GM12878 (cell line): Measurements from ENCODE around the gene DCUN1D5. TPM values are rescaled to one million over a fixed set of nuclear protein-coding genes. Genes with fewer than 3 reads are reported as not detected.

ENCODE experiments used
- BHLHE40 ChIP-seq, 2 experiments: fragments of 450-650 bp in 1 of 2; IDR thresholded peaks; 2 replicates each; pipeline ENCODE4 v1.6.1; 2011 to 2017; ENCODE audit warnings: low read depth in 2 of 2, borderline replicate concordance in 1 of 2, improper control_type of control experiment in 1 of 2, low read length in 1 of 2, mild to moderate bottlenecking in 1 of 2
- CBX3 ChIP-seq: fragments of 200-600 bp; sonication (generic); IDR thresholded peaks from 2 replicates; pipeline ENCODE4 v1.6.1; 2016; ENCODE audit warnings: low read depth, borderline replicate concordance
- CBX5 ChIP-seq: sonication (generic); IDR thresholded peaks from 2 replicates; pipeline ENCODE4 v1.6.1; 2016; ENCODE audit warnings: low read depth, moderate library complexity, mild to moderate bottlenecking, inconsistent platforms
- CREB1 ChIP-seq: IDR thresholded peaks from 2 replicates; pipeline ENCODE4 v1.6.1; 2012; ENCODE audit warnings: low read depth, mild to moderate bottlenecking, inconsistent platforms
- E4F1 ChIP-seq: fragments of 450-650 bp; IDR thresholded peaks from 2 replicates; pipeline ENCODE4 v1.6.1; 2018; ENCODE audit warnings: borderline replicate concordance, mild to moderate bottlenecking; ENCODE audit not compliant: partially characterized antibody
- EGR1 ChIP-seq, 2 experiments: IDR thresholded peaks; 1 replicate in 1 of 2; 2 replicates in 1 of 2; pipeline ENCODE4 v1.6.1; 2011 to 2012; ENCODE audit warnings: low read depth in 2 of 2, low read length in 2 of 2, borderline replicate concordance in 1 of 2, mild to moderate bottlenecking in 1 of 2, moderate library complexity in 1 of 2
- FOXM1 ChIP-seq: IDR thresholded peaks from 2 replicates; pipeline ENCODE4 v1.6.1; 2012; ENCODE audit warnings: low read depth, mild to moderate bottlenecking, inconsistent platforms, low read length, moderate library complexity
- IRF4 ChIP-seq: IDR thresholded peaks from 2 replicates; pipeline ENCODE4 v1.6.1; 2011; ENCODE audit warnings: low read depth, low read length
- PML ChIP-seq: IDR thresholded peaks from 2 replicates; pipeline ENCODE4 v1.6.1; 2012; ENCODE audit warnings: low read length, inconsistent platforms
- POLR2AphosphoS2 ChIP-seq: IDR thresholded peaks from 2 replicates; pipeline ENCODE4 v1.6.1; 2011; ENCODE audit warnings: low read depth, mild to moderate bottlenecking, low read length, improper control_type of control experiment, moderate library complexity
- POLR2AphosphoS5 ChIP-seq: IDR thresholded peaks from 2 replicates; pipeline ENCODE4 v1.6.1; 2011; ENCODE audit warnings: mild to moderate bottlenecking, low read length, inconsistent platforms
- RFX5 ChIP-seq: IDR thresholded peaks from 2 replicates; pipeline ENCODE4 v1.6.1; 2011; ENCODE audit warnings: low read depth, low read length, improper control_type of control experiment
- SIX5 ChIP-seq: IDR thresholded peaks from 2 replicates; pipeline ENCODE4 v1.6.1; 2011; ENCODE audit warnings: mild to moderate bottlenecking, low read depth, low read length, moderate library complexity; ENCODE audit not compliant: severe bottlenecking
- SMC3 ChIP-seq: IDR thresholded peaks from 2 replicates; pipeline ENCODE4 v1.6.1; 2011; ENCODE audit warnings: low read length, improper control_type of control experiment, borderline replicate concordance
- ZNF207 ChIP-seq: fragments of 450-650 bp; IDR thresholded peaks from 2 replicates; pipeline ENCODE4 v1.6.1; 2014; ENCODE audit warnings: antibody characterized with exemption, mild to moderate bottlenecking, borderline replicate concordance
- polyA plus RNA-seq, 11 experiments: library from polyadenylated mRNA; depleted of rRNA in 4 of 11; unstranded in 6 of 11; stranded (reverse) in 5 of 11; fragments of >200 nt; fragmentation: Nextera tagmentation in 4 of 11; fragmentation: Illumina TruSeq in 1 of 11; extraction: Ambion mirVana in 4 of 11; extraction: Trizol in 1 of 11; gene quantifications; 1 replicate in 1 of 11; 2 replicates in 10 of 11; pipeline versions ENCODE4 v1.2.1 to v1.2.3, GENCODE V29; 2011 to 2016; ENCODE audit warnings: inconsistent platforms in 2 of 11, missing spikeins in 2 of 11, low read depth in 1 of 11
- total RNA-seq, 4 experiments: library from RNA; depleted of rRNA in 3 of 4; stranded (reverse); fragments of >200 nt in 3 of 4; fragmentation: Illumina TruSeq in 1 of 4; extraction: Trizol in 1 of 4; gene quantifications; 2 replicates each; pipeline versions ENCODE4 v1.2.1 to v1.2.3, GENCODE V29; 2013 to 2021
- TF ChIP-seq, protein P1 (sequence below): IDR thresholded peaks from 2 replicates; pipeline ENCODE4 v1.6.1; 2012; ENCODE audit warnings: low read depth, low read length, improper control_type of control experiment
- TF ChIP-seq, protein P2 (sequence below): fragments of 450-650 bp; IDR thresholded peaks from 2 replicates; pipeline ENCODE4 v1.6.1; 2018; ENCODE audit warnings: mild to moderate bottlenecking, low read depth, moderate library complexity; ENCODE audit not compliant: partially characterized antibody
- TF ChIP-seq, protein P3 (sequence below): IDR thresholded peaks from 2 replicates; pipeline ENCODE4 v1.6.1; 2011; ENCODE audit warnings: low read depth, low read length, improper control_type of control experiment, borderline replicate concordance
- TF ChIP-seq, protein P4 (sequence below): fragments of 450-650 bp; formaldehyde crosslinking; IDR thresholded peaks from 2 replicates; pipeline ENCODE4 v1.4.0; 2020; ENCODE audit warnings: mild to moderate bottlenecking, moderate library complexity

The DCUN1D5 gene
- total and polyA plus RNA-seq, 10 of the 15 experiments (the other 5 are each of a cell fraction or from before 2014, with no cell fraction given) = 20.4 to 87.0 (median 60.6) TPM

DNA sequence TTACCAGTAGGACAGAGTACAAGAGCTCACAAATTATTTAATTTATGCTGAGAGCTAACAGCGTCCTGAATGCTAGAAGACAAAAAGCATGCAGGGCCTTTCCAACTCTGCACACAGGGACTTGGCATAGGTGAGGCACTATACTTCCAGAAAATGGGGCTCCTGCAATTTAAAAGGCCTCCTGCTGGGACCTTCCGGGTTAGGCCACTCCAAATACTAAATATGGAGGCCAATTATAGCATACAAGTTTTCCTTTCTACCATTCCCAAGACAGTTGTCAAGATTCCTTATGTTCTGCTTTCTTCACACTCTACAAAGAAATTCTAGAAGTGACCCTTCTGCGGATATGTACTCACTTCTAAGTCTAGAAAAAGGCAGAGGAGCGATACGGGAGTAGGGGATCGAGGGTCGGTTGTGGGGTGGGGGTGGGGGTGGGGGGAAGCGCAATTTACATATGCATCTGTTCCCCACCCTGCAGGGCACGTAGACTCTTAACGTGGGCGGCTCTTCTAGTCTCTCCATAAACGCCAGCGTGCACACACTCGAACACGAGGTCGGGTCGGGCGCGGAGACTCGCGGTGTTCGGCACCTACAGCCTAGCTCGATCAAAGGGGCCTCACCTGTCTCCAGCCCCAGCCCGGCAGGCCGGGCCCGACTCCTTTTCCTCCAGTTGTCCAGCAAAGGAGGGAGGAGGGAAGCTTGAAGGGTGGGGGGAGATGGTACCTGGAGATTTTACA, 728 bp downstream of the DCUN1D5 start (continued):
- TF ChIP-seq, protein P1, sequence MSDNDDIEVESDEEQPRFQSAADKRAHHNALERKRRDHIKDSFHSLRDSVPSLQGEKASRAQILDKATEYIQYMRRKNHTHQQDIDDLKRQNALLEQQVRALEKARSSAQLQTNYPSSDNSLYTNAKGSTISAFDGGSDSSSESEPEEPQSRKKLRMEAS = peak; percentile 44; the same call in 1 of the 2 replicates
- no peak for TF ChIP-seq CBX3
- no peak for TF ChIP-seq CREB1
- TF ChIP-seq POLR2AphosphoS2 = no peak
- no peak for TF ChIP-seq PML
- TF ChIP-seq, protein P2, sequence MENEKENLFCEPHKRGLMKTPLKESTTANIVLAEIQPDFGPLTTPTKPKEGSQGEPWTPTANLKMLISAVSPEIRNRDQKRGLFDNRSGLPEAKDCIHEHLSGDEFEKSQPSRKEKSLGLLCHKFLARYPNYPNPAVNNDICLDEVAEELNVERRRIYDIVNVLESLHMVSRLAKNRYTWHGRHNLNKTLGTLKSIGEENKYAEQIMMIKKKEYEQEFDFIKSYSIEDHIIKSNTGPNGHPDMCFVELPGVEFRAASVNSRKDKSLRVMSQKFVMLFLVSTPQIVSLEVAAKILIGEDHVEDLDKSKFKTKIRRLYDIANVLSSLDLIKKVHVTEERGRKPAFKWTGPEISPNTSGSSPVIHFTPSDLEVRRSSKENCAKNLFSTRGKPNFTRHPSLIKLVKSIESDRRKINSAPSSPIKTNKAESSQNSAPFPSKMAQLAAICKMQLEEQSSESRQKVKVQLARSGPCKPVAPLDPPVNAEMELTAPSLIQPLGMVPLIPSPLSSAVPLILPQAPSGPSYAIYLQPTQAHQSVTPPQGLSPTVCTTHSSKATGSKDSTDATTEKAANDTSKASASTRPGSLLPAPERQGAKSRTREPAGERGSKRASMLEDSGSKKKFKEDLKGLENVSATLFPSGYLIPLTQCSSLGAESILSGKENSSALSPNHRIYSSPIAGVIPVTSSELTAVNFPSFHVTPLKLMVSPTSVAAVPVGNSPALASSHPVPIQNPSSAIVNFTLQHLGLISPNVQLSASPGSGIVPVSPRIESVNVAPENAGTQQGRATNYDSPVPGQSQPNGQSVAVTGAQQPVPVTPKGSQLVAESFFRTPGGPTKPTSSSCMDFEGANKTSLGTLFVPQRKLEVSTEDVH = no peak
- no peak for TF ChIP-seq ZNF207
- TF ChIP-seq BHLHE40 (IDR thresholded peaks at IDR 0.05; ENCODE audit: borderline replicate concordance in 1 of 2, low read depth in 2 of 2, low read length in 1 of 2) = no peak
- peak in 1 of 2 experiments; percentile 72; a peak in 2 of 3 replicates for TF ChIP-seq EGR1 (IDR thresholded peaks at IDR 0.05; ENCODE audit: borderline replicate concordance in 1 of 2, low read depth in 2 of 2, low read length in 2 of 2)
- TF ChIP-seq E4F1 = no peak
- no peak for TF ChIP-seq RFX5
- TF ChIP-seq SIX5 = no peak
- TF ChIP-seq FOXM1 = no peak
- TF ChIP-seq IRF4 = no peak
- TF ChIP-seq, protein P3, sequence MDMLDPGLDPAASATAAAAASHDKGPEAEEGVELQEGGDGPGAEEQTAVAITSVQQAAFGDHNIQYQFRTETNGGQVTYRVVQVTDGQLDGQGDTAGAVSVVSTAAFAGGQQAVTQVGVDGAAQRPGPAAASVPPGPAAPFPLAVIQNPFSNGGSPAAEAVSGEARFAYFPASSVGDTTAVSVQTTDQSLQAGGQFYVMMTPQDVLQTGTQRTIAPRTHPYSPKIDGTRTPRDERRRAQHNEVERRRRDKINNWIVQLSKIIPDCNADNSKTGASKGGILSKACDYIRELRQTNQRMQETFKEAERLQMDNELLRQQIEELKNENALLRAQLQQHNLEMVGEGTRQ = no peak
- no peak for TF ChIP-seq SMC3
- TF ChIP-seq POLR2AphosphoS5 = no peak
- TF ChIP-seq, protein P4, sequence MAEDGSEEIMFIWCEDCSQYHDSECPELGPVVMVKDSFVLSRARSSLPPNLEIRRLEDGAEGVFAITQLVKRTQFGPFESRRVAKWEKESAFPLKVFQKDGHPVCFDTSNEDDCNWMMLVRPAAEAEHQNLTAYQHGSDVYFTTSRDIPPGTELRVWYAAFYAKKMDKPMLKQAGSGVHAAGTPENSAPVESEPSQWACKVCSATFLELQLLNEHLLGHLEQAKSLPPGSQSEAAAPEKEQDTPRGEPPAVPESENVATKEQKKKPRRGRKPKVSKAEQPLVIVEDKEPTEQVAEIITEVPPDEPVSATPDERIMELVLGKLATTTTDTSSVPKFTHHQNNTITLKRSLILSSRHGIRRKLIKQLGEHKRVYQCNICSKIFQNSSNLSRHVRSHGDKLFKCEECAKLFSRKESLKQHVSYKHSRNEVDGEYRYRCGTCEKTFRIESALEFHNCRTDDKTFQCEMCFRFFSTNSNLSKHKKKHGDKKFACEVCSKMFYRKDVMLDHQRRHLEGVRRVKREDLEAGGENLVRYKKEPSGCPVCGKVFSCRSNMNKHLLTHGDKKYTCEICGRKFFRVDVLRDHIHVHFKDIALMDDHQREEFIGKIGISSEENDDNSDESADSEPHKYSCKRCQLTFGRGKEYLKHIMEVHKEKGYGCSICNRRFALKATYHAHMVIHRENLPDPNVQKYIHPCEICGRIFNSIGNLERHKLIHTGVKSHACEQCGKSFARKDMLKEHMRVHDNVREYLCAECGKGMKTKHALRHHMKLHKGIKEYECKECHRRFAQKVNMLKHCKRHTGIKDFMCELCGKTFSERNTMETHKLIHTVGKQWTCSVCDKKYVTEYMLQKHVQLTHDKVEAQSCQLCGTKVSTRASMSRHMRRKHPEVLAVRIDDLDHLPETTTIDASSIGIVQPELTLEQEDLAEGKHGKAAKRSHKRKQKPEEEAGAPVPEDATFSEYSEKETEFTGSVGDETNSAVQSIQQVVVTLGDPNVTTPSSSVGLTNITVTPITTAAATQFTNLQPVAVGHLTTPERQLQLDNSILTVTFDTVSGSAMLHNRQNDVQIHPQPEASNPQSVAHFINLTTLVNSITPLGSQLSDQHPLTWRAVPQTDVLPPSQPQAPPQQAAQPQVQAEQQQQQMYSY (CRISPR knock-in tag) = no peak
- 0 out of 2 replicates have a peak, but pooled peaks have one; percentile 1 for TF ChIP-seq CBX5
